ENCODE measurements around the gene SLC39A3.

Gene SLC39A3

DNA sequence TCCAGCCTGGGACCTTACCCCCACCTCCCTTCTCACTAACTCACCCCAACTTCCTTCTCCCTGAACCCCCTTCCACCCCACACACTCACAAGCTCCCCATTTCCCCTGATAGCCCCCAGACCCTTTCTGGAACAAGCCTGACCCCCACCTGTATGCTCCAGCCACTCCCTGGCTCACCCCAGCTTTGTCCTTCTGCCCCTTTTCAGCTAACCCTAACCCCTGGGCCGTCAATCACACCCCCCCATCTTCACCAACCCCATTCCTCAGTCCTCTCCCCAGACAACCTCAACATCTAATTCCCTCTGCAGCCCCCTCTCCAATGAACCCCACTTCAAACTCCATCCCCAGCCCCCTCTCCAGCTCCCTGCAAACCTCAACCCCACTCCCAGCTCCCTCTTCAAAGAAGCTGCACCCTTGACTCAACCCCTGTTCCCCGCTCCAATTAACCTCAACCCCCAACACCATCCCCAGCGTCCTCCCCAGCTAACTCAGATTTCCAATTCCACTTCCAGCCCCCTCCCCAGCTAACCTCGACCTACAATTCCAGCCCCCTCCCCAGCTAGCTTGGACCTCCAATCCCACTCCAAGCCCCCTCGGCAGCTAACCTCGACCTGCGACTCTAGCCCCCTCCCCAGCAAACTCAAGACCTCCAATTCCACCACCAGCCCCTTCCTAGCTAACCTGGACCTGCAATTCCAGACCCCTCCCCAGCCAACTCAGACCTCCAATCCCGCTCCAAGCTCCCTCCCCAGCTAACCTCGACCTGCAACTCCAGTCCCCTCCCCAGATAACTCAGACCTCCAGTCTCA lies 38.3 kb downstream of the SLC39A3 start:
- DNase-seq = no peak

DNA sequence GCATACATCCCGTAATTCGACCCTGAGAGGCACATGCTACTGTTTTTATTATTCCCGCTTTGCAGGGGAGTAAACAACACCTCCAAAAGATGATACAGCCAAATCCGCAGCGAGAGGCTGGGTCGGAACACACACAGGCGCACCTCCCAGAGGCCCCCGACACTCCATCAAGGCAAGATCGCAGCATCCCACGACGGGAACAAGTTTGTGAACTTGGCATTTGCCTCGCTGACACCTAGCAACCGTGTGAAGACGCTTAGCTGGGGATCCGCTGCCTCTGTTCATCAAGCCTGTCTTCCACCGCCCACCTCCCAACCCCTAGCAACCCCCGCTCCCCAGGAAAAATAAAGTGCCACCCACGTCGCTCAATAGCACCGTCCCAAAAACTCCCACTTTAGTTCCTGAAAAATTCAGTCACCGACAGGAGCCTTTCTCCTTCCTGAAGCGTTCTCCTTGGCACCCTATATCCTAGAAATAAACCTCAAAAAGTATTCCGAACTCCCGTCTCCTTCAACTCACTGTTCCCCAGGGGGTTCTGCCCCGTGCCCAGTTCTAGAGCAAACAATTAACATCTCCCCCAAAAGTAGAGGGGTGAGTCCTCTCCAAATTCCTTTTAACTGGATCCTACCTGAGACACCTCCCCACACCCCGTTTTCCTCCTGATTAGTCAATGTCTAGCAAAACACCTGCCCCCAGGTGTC lies 39.0 kb downstream of the SLC39A3 start:
- DNase-seq = no peak

DNA sequence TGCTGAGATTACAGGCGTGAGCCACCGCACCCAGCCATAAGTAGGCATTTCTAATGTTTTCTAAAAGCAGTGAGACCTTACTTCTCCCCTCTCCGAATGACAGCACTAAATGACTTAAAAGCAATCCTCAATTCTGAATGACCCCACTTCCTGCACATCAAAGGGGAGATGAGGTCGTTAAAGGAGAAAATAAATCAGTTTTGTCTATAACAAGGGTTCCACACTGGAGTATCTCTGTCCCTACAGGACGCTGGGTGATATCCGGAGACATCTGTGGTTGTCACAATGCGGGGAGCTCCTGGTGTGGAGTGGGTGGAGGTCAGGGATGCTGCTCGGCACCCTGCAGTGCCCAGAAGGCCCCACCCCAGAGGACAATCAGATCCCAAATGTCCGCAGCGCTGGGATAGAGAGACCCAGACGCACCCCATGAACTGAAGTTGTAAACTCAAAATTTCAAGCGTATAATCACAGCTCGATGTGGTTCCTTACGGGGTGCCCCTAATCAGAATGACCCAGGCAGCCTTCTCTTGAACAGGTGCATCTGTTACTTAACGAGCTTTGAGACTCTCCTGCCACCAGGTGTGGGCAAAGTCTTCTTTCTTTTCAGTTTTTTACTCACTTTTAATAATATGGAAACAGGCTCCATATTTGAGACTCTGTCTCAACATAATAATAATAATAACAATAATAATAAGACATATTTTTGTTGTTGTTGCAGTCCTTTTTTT lies 40.2 kb downstream of the SLC39A3 start:
- no peak for DNase-seq

DNA sequence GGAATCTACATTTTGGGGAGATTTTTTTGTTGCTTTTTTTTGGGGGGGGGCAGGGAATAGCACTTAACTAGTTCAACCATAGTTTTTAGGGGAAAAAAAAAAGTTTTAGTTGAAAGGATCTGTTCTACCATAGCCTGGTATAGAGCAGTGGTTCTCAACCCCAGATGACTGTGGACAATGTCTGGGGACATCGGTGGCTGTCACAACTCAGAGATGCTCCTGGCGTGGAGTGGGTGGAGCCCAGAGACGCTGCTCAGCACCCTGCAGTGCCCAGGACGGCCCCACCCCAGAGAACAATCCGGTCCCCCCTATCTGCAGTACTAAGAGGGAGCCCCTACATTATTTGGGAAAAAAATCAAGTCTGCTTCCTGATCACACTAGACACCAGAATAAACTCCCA lies 45.6 kb downstream of the SLC39A3 start:
- DNase-seq = no peak

DNA sequence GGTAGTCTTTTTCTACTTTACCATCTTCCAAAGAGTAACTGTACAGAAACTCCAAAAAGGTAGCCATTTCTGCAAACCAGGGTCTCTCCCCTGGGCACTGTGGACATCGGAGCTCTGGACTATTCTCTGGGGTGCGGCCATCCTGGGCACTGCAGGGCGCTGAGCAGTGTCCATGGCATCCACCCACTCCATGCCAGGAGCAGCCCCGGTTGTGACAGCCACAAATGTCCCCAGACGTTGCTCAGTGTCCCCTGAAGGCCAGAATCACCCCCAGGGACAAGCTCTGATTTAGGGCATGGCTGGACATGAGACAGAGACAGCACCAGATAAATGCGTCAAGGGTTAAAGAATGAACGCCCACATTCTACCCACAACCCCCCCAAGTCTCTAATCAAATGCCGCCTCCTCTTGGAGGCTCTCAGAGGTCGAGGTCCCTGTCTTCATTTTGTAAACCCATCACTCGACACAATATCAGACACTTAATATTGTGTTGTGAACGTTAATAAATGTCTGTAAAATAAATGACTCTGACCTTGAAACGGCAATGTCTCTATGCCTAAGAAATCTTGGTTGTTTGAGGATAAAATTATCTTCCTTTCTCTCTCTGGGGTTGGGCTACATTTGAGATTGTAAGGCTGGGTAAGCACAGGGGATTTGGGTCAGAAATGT lies 46.2 kb downstream of the SLC39A3 start:
- no peak for DNase-seq

DNA sequence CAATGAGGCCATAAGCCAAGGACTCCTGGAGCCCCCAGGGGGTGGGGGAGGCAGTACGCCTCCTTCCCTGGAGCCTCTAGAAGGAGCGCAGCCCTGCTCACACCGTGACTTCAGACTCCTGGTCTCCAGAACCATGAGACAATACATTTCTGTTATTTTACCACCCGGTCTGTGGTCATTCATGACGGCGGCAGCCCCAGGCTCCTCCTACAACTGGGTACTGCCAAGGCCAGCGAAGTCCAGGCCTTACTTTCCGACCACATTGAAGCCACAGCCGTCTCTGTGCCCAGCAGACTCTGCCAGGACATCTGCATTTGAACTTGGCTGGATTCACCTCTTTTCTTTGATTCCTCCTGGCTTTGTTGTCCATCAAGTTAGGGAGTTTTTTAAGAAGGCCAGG lies 47.9 kb downstream of the SLC39A3 start:
- DNase-seq = no peak

DNA sequence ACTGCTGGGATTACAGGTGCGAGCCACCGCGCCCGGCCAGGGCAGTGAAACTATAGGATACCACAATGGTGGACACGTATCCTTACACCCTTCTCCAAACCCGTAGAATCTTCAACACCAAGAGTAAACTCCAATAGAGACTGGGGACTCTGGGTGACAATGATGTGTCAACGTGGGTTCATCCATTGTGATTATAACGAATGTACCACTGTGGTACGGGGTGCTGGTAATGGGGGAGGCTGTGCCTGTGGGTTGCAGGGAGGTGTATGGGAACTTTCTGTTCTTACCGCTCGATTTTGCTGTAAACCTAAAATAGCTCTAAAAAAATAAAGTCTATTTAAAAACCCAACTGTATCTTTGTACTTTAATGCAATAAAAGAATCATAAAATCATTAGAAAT lies 49.0 kb downstream of the SLC39A3 start:
- no peak for DNase-seq

DNA sequence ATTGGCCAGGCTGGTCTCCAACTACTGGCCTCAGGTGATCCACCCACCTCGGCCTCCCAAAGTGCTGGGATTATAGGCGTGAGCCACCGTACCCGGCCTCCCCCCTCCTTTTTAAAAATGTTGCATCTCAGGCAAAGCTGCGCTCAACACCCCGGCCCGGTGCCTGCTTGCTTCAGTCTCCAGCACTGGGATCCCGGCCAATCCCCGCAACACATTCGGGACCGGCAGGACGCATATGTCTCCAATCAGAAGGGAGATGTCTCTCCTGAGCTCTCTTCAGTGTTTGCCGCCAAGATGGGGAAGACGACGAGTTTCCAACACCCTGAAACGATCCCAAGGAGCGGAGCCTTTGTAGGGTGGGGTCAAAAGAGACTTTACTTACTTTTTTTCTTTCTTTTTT lies 53.5 kb downstream of the SLC39A3 start:
- DNase-seq = no peak

DNA sequence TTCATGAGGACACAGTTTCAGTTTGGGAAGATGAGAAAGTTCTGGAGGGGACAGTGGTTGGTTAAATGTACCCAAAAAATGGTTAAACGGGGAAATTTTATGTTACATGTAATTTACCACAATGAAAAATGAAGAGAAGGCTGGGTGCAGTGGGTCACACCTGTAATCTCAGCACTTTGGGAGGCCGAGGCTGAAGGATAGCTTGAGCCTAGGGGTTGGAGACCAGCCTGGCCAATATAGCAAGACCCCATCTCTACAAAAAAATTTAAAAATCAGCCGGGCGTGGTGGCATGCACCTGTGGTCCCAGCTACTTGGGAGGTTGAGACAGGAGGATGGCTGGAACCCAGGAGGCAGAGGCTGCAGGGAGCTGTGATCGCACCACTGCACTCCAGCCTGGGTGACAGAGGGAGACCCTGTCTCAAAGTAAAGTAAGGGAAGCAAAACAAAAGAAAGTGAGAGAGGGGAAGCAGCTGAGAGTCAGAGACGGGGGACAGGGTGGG lies 54.6 kb downstream of the SLC39A3 start:
- no peak for DNase-seq

DNA sequence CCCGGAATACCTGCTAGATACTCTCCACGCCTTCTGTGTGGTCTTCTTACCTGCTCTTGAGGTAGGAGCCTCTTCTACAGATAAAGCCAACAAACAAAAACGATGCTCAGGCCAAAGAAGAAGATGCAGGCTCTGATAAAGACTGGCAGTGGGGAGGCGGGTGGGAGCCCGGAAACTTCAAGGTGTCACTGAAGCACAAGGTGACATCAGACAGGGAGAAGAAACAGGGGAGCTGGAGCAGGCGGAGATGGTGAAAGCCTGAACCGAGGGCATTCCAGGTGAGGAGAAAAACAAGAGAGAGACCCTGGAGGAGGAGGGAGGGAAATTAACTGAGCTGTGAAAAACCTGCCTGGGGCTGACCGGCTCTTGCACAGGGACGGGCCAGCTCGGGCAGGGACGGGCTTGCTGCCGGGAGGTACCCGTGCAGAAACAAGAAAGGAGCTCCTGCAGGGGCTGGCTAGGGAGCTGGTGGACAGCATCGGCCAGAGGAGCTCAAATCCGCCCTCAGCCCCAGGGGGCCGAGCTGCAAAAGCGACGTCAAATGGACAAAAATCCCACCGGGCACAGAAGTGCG lies 56.3 kb downstream of the SLC39A3 start:
- DNase-seq = no peak
